Upper lobe of left lung (tissue), 4 donors: ENCODE results near the gene PDE4D.

Source experiments
- CTCF ChIP-seq, 6 experiments: fragments of 450-650 bp in 4 of 6; fragments of 200-600 bp in 2 of 6; sonication (generic) in 2 of 6; IDR thresholded peaks; one replicate each; pipeline ENCODE4 v1.5.1; 2016 to 2019; ENCODE audit warnings: antibody characterized with exemption in 6 of 6
- EP300 ChIP-seq, 4 donors: sonication (generic); formaldehyde crosslinking; IDR thresholded peaks; one replicate each; pipeline ENCODE4 v1.5.1; 2017; ENCODE audit warnings: antibody characterized with exemption in 4 of 4, control low read depth in 2 of 4
- POLR2A ChIP-seq, 4 donors: fragments of 450-650 bp; IDR thresholded peaks; one replicate each; pipeline ENCODE4 v1.5.1; 2016 to 2017; ENCODE audit warnings: antibody characterized with exemption in 4 of 4, mild to moderate bottlenecking in 2 of 4
- POLR2AphosphoS5 ChIP-seq, 2 donors: sonication (generic); formaldehyde crosslinking; IDR thresholded peaks; one replicate each; pipeline ENCODE4 v1.5.1; 2017; ENCODE audit warnings: antibody characterized with exemption in 2 of 2

- no peak for TF ChIP-seq CTCF (IDR thresholded peaks at IDR 0.05)
- no peak for TF ChIP-seq POLR2A (IDR thresholded peaks at IDR 0.05)
- no peak for TF ChIP-seq EP300 (IDR thresholded peaks at IDR 0.05)
- no peak for TF ChIP-seq POLR2AphosphoS5 (IDR thresholded peaks at IDR 0.05)
These were observed 753.4 kb downstream of the PDE4D start for GRCh38 chr5:59140133-59140532.
